K562 (cell line): ENCODE data around the gene LRIF1. TPM values are rescaled to one million over a fixed set of nuclear protein-coding genes. Genes with fewer than 3 reads are reported as not detected.

Source experiments
- ATAC-seq: fragments of 200-7000 bp; cut with Tn5 transposase; 3 replicates; pipeline ENCODE4 v1.9.1; 2020; ENCODE audit warnings: moderate library complexity
- BruUV-seq: library from RNA; stranded (reverse); fragments of 400-500 nt; replicated peaks from 2 replicates; lab custom pipeline; 2021; lab: Mats Ljungman, UMichigan
- CTCF ChIA-PET: fragments of 300-600 bp; formaldehyde crosslinking; extraction: SDS; loops from one replicate; lab custom pipeline; 2021; ENCODE audit warnings: low intra/inter-chr PET ratio; lab: Yijun Ruan, JAX
- POLR2A ChIA-PET: fragments of 300-600, 350-650 bp; sonication (Branson Sonifier 250); formaldehyde crosslinking; extraction: SDS; loops from one replicate; lab custom pipeline; 2021; ENCODE audit warnings: antibody characterized with exemption, inconsistent platforms; lab: Yijun Ruan, JAX
- DNase-seq, 4 experiments: peaks; one replicate each; pipeline versions ENCODE4 v3.0.0 to v3.0.0-alpha.2; 2011 to 2018; ENCODE audit warnings: low spot score in 3 of 4, mixed read lengths in 3 of 4; ENCODE audit errors: extremely low read depth in 1 of 4
- FAIRE-seq: peaks from 2 replicates; lab custom pipeline; 2011; peaks lifted over from hg19 to GRCh38; lab: Jason Lieb, UNC
- H2AFZ ChIP-seq: 2 replicates; pipeline ENCODE4 v1.6.0; 2011; ENCODE audit warnings: low read depth, low read length, control low read depth, inconsistent platforms
- H3K27ac ChIP-seq: fragments of 200-600 bp; 3 replicates; pipeline ENCODE4 v1.8.0; 2011; ENCODE audit warnings: low read depth, mild to moderate bottlenecking, control low read depth, inconsistent platforms, low read length, moderate library complexity, mixed read lengths; ENCODE audit errors: extremely low read depth
- H3K27me3 ChIP-seq, 2 experiments: fragments of 300-600 bp in 1 of 2; 2 replicates in 1 of 2; 3 replicates in 1 of 2; pipeline versions ENCODE4 v1.6.0 to v1.8.0; 2011; ENCODE audit warnings: inconsistent platforms in 2 of 2, low read length in 2 of 2, mild to moderate bottlenecking in 1 of 2, mixed read lengths in 1 of 2, moderate library complexity in 1 of 2; ENCODE audit not compliant: control insufficient read depth in 2 of 2, insufficient read depth in 2 of 2
- H3K36me3 ChIP-seq: fragments of 300-600 bp; 3 replicates; pipeline ENCODE4 v1.8.0; 2011; ENCODE audit warnings: mild to moderate bottlenecking, low read length, inconsistent platforms; ENCODE audit not compliant: control insufficient read depth, insufficient read depth
- H3K4me1 ChIP-seq, 2 experiments: fragments of 200-600 bp in 1 of 2; replicated peaks in 1 of 2; 2 replicates in 1 of 2; 3 replicates in 1 of 2; pipeline versions ENCODE4 v1.5.1 to v1.8.0; 2011; ENCODE audit warnings: inconsistent platforms in 2 of 2, low read length in 2 of 2, mild to moderate bottlenecking in 1 of 2, mixed read lengths in 1 of 2, moderate library complexity in 1 of 2; ENCODE audit not compliant: control insufficient read depth in 2 of 2, insufficient read depth in 2 of 2
- H3K4me2 ChIP-seq: 2 replicates; pipeline ENCODE4 v1.6.1; 2011; ENCODE audit warnings: low read length, control low read depth, inconsistent platforms, mixed read lengths; ENCODE audit not compliant: insufficient read depth
- H3K4me3 ChIP-seq: fragments of 200-600 bp; sonication (generic), shearing (Covaris generic); 2 replicates; pipeline ENCODE4 v1.5.1; 2016; ENCODE audit warnings: control low read depth, inconsistent platforms
- H3K79me2 ChIP-seq: fragments of 200-600 bp; 3 replicates; pipeline ENCODE4 v1.8.0; 2011; ENCODE audit warnings: low read length, inconsistent platforms; ENCODE audit not compliant: control insufficient read depth, insufficient read depth
- H3K9ac ChIP-seq, 2 experiments: 2 replicates each; pipeline versions ENCODE4 v1.6.0 to v1.6.1; 2011; ENCODE audit warnings: low read depth in 2 of 2, low read length in 2 of 2, control low read depth in 1 of 2, inconsistent platforms in 1 of 2, mild to moderate bottlenecking in 1 of 2, mixed read lengths in 1 of 2; ENCODE audit not compliant: insufficient read depth in 1 of 2
- H3K9me1 ChIP-seq: one replicate; pipeline ENCODE4 v1.6.0; 2011; ENCODE audit warnings: inconsistent platforms, mild to moderate bottlenecking, low read length, moderate library complexity; ENCODE audit not compliant: control insufficient read depth, insufficient read depth
- H3K9me3 ChIP-seq: replicated peaks from 2 replicates; pipeline ENCODE4 v1.5.1; 2011; ENCODE audit warnings: low read depth, low read length, inconsistent platforms; ENCODE audit not compliant: control insufficient read depth, insufficient read depth
- H4K20me1 ChIP-seq: replicated peaks from 2 replicates; pipeline ENCODE4 v1.6.1; 2011; ENCODE audit warnings: low read length, inconsistent platforms, mixed read lengths; ENCODE audit not compliant: control insufficient read depth, insufficient read depth
- BACH1 ChIP-seq: fragments of 200-800 bp; sonication (Bioruptor generic); IDR thresholded peaks from 2 replicates; pipeline ENCODE4 v1.6.1; 2016; ENCODE audit warnings: missing genetic modification characterization, missing compliant biosample characterization
- BCOR ChIP-seq: fragments of 450-650 bp; IDR thresholded peaks from 2 replicates; pipeline ENCODE4 v1.6.1; 2016
- HCFC1 ChIP-seq: IDR thresholded peaks from 2 replicates; pipeline ENCODE4 v1.6.1; 2012; ENCODE audit warnings: low read depth, low read length, improper control_type of control experiment
- KAT8 ChIP-seq: fragments of 450-650 bp; IDR thresholded peaks from 2 replicates; pipeline ENCODE4 v1.6.1; 2016; ENCODE audit warnings: low read depth, mild to moderate bottlenecking
- RBM25 ChIP-seq: fragments of 200-400 bp; formaldehyde crosslinking; IDR thresholded peaks from 2 replicates; pipeline ENCODE4 v1.6.1; 2018; ENCODE audit warnings: low read length, low read depth, moderate library complexity; ENCODE audit not compliant: severe bottlenecking
- TGIF2 ChIP-seq: sonication (generic); formaldehyde crosslinking; IDR thresholded peaks from 2 replicates; pipeline ENCODE4 v1.8.1; 2022; ENCODE audit warnings: mild to moderate bottlenecking, missing genetic modification reagents, moderate library complexity
- TRIM28 ChIP-seq: fragments of 450-650 bp; IDR thresholded peaks from 2 replicates; pipeline ENCODE4 v1.6.1; 2017
- ZC3H4 ChIP-seq: sonication (generic); formaldehyde crosslinking; IDR thresholded peaks from 2 replicates; pipeline ENCODE4 v1.9.0; 2021; ENCODE audit warnings: missing genetic modification reagents, borderline replicate concordance
- ZNF146 ChIP-seq: IDR thresholded peaks from one replicate; pipeline ENCODE4 v1.6.1; 2018; ENCODE audit warnings: missing compliant biosample characterization; ENCODE audit not compliant: unreplicated experiment
- ZNF23 ChIP-seq: fragments of 250-450 bp; sonication (Bioruptor Pico); IDR thresholded peaks from 2 replicates; pipeline ENCODE4 v1.4.0; 2020; ENCODE audit warnings: mild to moderate bottlenecking
- ZSCAN29 ChIP-seq: fragments of 450-650 bp; IDR thresholded peaks from 2 replicates; pipeline ENCODE4 v1.6.1; 2017
- in situ Hi-C: fragments of 300-500 bp; cut with MboI; formaldehyde crosslinking; loops from 4 replicates; pipeline ENCODE4 v1.15.0; 2018; ENCODE audit warnings: inconsistent platforms, mixed read lengths
- intact Hi-C: fragments of 100-400 bp; cut with micrococcal nuclease; formaldehyde crosslinking; loops from 2 replicates; pipeline ENCODE4 v1.14.2; 2022
- polyA plus RNA-seq, 8 experiments: library from polyadenylated mRNA; depleted of rRNA in 4 of 8; stranded (reverse) in 5 of 8; unstranded in 3 of 8; fragments of >200 nt; fragmentation: Nextera tagmentation in 2 of 8; fragmentation: Illumina TruSeq in 1 of 8; extraction: Ambion mirVana in 2 of 8; extraction: Trizol in 1 of 8; gene quantifications; 2 replicates each; pipeline versions ENCODE4 v1.2.1 to v1.2.3, GENCODE V29; 2011 to 2014; ENCODE audit warnings: inconsistent platforms in 1 of 8, missing spikeins in 1 of 8
- total RNA-seq, 7 experiments: library from RNA; depleted of rRNA in 6 of 7; stranded (reverse); fragments of >200 nt in 6 of 7; fragmentation: Illumina TruSeq in 2 of 7; extraction: Trizol in 2 of 7; gene quantifications; 2 replicates each; pipeline versions ENCODE4 v1.2.1 to v1.2.3, GENCODE V29; 2011 to 2021; ENCODE audit warnings: low replicate concordance in 1 of 7
- TF ChIP-seq, protein P1 (sequence below): fragments of 450-650 bp; IDR thresholded peaks from 2 replicates; pipeline ENCODE4 v1.6.1; 2016; ENCODE audit warnings: low read depth
- TF ChIP-seq, protein P2 (sequence below): fragments of 450-650 bp; conservative IDR thresholded peaks from 2 replicates; pipeline ENCODE4 v1.6.1; 2016; ENCODE audit warnings: missing genetic modification characterization, low read depth, mild to moderate bottlenecking, control low read depth, missing compliant biosample characterization
- TF ChIP-seq, protein P3 (sequence below): sonication (generic); formaldehyde crosslinking; IDR thresholded peaks from 2 replicates; pipeline ENCODE4 v1.8.0; 2022; ENCODE audit warnings: mild to moderate bottlenecking, low read depth, missing genetic modification reagents

Gene LRIF1
- total and polyA plus RNA-seq, 9 of the 15 experiments (the other 6 are each of a cell fraction or from before 2014, with no cell fraction given): 35.6 to 88.8 (median 74.1) TPM

- ChIA-PET CTCF (no interaction called here), POLR2A (interaction anchor here (0.6 kb wide), 1 partner anchor 87 kb away, joined by 4 read pairs; no protein-coding TSS in a partner anchor)
- no peak overlapping the region for H3K4me2 ChIP-seq
- H3K4me3 ChIP-seq: no peak overlapping the region
- intact Hi-C loops: no loop called here
- ATAC-seq (no peak), FAIRE-seq (no peak), DNase-seq (no peak)
- H3K9me3 ChIP-seq: peaks cover 5% of the 10 kb centered on the region; the same call in 1 of the 2 replicates
- no peak overlapping the region for H3K9ac ChIP-seq
- H3K4me1 ChIP-seq: peaks cover 5 to 12% of the 10 kb centered on the region in 2 experiments; a peak in 4 of 5 replicates
- H3K9me1 ChIP-seq: no peaks in the 10 kb centered on the region
- no peaks in the 10 kb centered on the region for H3K79me2 ChIP-seq
- in situ Hi-C loops: no loop called here
- H2AFZ ChIP-seq: no peak overlapping the region
- no peaks in the 10 kb centered on the region for H4K20me1 ChIP-seq
- no peaks in the 10 kb centered on the region for H3K36me3 ChIP-seq
- H3K27me3 ChIP-seq: no peaks in the 10 kb centered on the region
- no peak overlapping the region for H3K27ac ChIP-seq
- BruUV-seq: no TSS peak
- TF ChIP-seq ZC3H4 (CRISPR knock-in tag) (no peak), RBM25 (peak; percentile 79), HCFC1 (no peak), ZNF146 (CRISPR knock-in tag) (no peak), KAT8 (no peak), BACH1 (tag) (no peak), BCOR (peak; percentile 70), ZSCAN29 (no peak), ZNF23 (CRISPR knock-in tag) (no peak), TRIM28 (0 out of 2 replicates have a peak, but pooled peaks have one; percentile 27), TGIF2 (CRISPR knock-in tag) (no peak)
- TF ChIP-seq, protein P1, sequence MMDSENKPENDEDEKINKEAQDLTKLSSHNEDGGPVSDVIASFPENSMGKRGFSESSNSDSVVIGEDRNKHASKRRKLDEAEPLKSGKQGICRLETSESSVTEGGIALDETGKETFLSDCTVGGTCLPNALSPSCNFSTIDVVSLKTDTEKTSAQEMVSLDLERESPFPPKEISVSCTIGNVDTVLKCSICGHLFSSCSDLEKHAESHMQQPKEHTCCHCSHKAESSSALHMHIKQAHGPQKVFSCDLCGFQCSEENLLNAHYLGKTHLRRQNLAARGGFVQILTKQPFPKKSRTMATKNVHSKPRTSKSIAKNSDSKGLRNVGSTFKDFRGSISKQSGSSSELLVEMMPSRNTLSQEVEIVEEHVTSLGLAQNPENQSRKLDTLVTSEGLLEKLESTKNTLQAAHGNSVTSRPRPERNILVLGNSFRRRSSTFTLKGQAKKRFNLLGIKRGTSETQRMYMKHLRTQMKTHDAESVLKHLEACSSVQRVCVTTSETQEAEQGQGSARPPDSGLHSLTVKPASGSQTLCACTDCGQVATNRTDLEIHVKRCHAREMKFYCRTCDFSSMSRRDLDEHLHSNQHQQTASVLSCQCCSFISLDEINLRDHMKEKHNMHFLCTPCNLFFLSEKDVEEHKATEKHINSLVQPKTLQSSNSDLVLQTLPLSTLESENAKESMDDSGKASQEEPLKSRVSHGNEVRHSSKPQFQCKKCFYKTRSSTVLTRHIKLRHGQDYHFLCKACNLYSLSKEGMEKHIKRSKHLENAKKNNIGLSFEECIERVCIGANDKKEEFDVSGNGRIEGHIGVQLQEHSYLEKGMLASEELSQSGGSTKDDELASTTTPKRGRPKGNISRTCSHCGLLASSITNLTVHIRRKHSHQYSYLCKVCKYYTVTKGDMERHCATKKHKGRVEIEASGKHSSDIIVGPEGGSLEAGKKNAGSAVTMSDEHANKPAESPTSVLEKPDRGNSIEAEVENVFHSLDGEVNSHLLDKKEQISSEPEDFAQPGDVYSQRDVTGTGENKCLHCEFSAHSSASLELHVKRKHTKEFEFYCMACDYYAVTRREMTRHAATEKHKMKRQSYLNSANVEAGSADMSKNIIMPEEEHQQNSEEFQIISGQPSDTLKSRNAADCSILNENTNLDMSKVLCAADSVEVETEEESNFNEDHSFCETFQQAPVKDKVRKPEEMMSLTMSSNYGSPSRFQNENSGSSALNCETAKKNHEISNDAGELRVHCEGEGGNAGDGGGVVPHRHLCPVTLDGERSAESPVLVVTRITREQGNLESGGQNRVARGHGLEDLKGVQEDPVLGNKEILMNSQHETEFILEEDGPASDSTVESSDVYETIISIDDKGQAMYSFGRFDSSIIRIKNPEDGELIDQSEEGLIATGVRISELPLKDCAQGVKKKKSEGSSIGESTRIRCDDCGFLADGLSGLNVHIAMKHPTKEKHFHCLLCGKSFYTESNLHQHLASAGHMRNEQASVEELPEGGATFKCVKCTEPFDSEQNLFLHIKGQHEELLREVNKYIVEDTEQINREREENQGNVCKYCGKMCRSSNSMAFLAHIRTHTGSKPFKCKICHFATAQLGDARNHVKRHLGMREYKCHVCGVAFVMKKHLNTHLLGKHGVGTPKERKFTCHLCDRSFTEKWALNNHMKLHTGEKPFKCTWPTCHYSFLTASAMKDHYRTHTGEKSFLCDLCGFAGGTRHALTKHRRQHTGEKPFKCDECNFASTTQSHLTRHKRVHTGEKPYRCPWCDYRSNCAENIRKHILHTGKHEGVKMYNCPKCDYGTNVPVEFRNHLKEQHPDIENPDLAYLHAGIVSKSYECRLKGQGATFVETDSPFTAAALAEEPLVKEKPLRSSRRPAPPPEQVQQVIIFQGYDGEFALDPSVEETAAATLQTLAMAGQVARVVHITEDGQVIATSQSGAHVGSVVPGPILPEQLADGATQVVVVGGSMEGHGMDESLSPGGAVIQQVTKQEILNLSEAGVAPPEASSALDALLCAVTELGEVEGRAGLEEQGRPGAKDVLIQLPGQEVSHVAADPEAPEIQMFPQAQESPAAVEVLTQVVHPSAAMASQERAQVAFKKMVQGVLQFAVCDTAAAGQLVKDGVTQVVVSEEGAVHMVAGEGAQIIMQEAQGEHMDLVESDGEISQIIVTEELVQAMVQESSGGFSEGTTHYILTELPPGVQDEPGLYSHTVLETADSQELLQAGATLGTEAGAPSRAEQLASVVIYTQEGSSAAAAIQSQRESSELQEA: no peak
- TF ChIP-seq, protein P2, sequence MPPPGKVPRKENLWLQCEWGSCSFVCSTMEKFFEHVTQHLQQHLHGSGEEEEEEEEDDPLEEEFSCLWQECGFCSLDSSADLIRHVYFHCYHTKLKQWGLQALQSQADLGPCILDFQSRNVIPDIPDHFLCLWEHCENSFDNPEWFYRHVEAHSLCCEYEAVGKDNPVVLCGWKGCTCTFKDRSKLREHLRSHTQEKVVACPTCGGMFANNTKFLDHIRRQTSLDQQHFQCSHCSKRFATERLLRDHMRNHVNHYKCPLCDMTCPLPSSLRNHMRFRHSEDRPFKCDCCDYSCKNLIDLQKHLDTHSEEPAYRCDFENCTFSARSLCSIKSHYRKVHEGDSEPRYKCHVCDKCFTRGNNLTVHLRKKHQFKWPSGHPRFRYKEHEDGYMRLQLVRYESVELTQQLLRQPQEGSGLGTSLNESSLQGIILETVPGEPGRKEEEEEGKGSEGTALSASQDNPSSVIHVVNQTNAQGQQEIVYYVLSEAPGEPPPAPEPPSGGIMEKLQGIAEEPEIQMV (tag): no peak
- TF ChIP-seq, protein P3, sequence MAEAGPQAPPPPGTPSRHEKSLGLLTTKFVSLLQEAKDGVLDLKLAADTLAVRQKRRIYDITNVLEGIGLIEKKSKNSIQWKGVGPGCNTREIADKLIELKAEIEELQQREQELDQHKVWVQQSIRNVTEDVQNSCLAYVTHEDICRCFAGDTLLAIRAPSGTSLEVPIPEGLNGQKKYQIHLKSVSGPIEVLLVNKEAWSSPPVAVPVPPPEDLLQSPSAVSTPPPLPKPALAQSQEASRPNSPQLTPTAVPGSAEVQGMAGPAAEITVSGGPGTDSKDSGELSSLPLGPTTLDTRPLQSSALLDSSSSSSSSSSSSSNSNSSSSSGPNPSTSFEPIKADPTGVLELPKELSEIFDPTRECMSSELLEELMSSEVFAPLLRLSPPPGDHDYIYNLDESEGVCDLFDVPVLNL (CRISPR knock-in tag): no peak
These were observed 50.9 kb downstream of the LRIF1 start for GRCh38 chr1:110912784-110913183.
